PC-3 (cell line): ENCODE measurements around the gene FAM117B. TPM values are rescaled to one million over a fixed set of nuclear protein-coding genes. Genes with fewer than 3 reads are reported as not detected.

ENCODE experiments used
- ATAC-seq: fragments of 200-7000 bp; cut with Tn5 transposase; 2 replicates; pipeline ENCODE4 v1.9.1; 2020; ENCODE audit warnings: mild to moderate bottlenecking, moderate library complexity
- BruUV-seq: library from RNA; stranded (reverse); fragments of 400-500 nt; replicated peaks from 2 replicates; lab custom pipeline; 2021; lab: Mats Ljungman, UMichigan
- CTCF ChIA-PET: fragments of 300-600 bp; sonication (Branson Sonifier 250); formaldehyde crosslinking; loops from one replicate; lab custom pipeline; 2022; ENCODE audit warnings: antibody characterized with exemption; lab: Charles Lee
- POLR2A ChIA-PET: fragments of 300-600 bp; sonication (Branson Sonifier 250); formaldehyde crosslinking; loops from one replicate; lab custom pipeline; 2022; ENCODE audit warnings: antibody characterized with exemption; ENCODE audit not compliant: unreplicated experiment; lab: Charles Lee
- DNase-seq: peaks from one replicate; pipeline ENCODE4 v3.0.0-alpha.2; 2015
- H2AFZ ChIP-seq: fragments of 300-600 bp; sonication (generic); 2 replicates; pipeline ENCODE4 v1.6.0; 2016; ENCODE audit warnings: antibody characterized with exemption, low read length
- H3F3A ChIP-seq: fragments of 300-600 bp; sonication (generic); one replicate; pipeline ENCODE4 v1.6.0; 2017; ENCODE audit warnings: antibody characterized with exemption, low read length, control low read depth, mild to moderate bottlenecking; ENCODE audit not compliant: unreplicated experiment
- H3K27ac ChIP-seq: fragments of 300-600 bp; sonication (generic); 2 replicates; pipeline ENCODE4 v1.5.1; 2016; ENCODE audit warnings: mild to moderate bottlenecking, low read length
- H3K27me3 ChIP-seq: fragments of 300-600 bp; sonication (generic); 2 replicates; pipeline ENCODE4 v1.6.1; 2016; ENCODE audit warnings: low read length, mixed read lengths
- H3K36me3 ChIP-seq: fragments of 300-600 bp; sonication (generic); 2 replicates; pipeline ENCODE4 v1.6.1; 2016; ENCODE audit warnings: low read depth, mixed run types, low read length, mixed read lengths
- H3K4me1 ChIP-seq: fragments of 300-600 bp; sonication (generic); 2 replicates; pipeline ENCODE4 v1.5.1; 2016; ENCODE audit warnings: low read length; ENCODE audit not compliant: insufficient read depth
- H3K4me2 ChIP-seq: fragments of 300-600 bp; sonication (generic); 2 replicates; pipeline ENCODE4 v1.6.0; 2016; ENCODE audit warnings: low read length
- H3K4me3 ChIP-seq: fragments of 300-600 bp; sonication (generic); 2 replicates; pipeline ENCODE4 v1.5.1; 2016; ENCODE audit warnings: mild to moderate bottlenecking, low read length, mixed read lengths
- H3K79me2 ChIP-seq: fragments of 300-600 bp; sonication (generic); 2 replicates; pipeline ENCODE4 v1.6.1; 2017; ENCODE audit warnings: low read length, mixed read lengths
- H3K9ac ChIP-seq: fragments of 300-600 bp; sonication (generic); 2 replicates; pipeline ENCODE4 v1.6.0; 2016; ENCODE audit warnings: mild to moderate bottlenecking, low read length
- H3K9me2 ChIP-seq: fragments of 300-600 bp; sonication (generic); replicated peaks from 2 replicates; pipeline ENCODE4 v1.6.1; 2016; ENCODE audit warnings: mixed run types, low read length, mixed read lengths
- H3K9me3 ChIP-seq: fragments of 300-600 bp; sonication (generic); 2 replicates; pipeline ENCODE4 v1.6.1; 2016; ENCODE audit warnings: low read length, mixed read lengths
- H4K20me1 ChIP-seq: fragments of 300-600 bp; sonication (generic); 2 replicates; pipeline ENCODE4 v1.6.1; 2016; ENCODE audit warnings: low read length, mixed read lengths
- CTCF ChIP-seq: fragments of 300-600 bp; sonication (generic); conservative IDR thresholded peaks from 2 replicates; pipeline ENCODE4 v1.5.1; 2017; ENCODE audit warnings: antibody characterized with exemption, low read depth, mild to moderate bottlenecking, low read length
- EZH2 ChIP-seq: fragments of 300-600 bp; sonication (generic); IDR thresholded peaks from one replicate; pipeline ENCODE4 v1.6.1; 2017; ENCODE audit warnings: antibody characterized with exemption, mild to moderate bottlenecking, low read length; ENCODE audit not compliant: unreplicated experiment
- EZH2phosphoT487 ChIP-seq: fragments of 300-600 bp; sonication (generic); IDR thresholded peaks from 2 replicates; pipeline ENCODE4 v1.6.1; 2018; ENCODE audit warnings: mild to moderate bottlenecking, antibody characterized with exemption, low read length, borderline replicate concordance
- intact Hi-C: fragments of 100-400 bp; cut with micrococcal nuclease; formaldehyde crosslinking; loops from 2 replicates; pipeline ENCODE4 v1.9.0; 2023
- total RNA-seq: library from RNA; depleted of rRNA; stranded (reverse); fragments of >200 nt; gene quantifications from 2 replicates; pipeline ENCODE4 v1.2.3, GENCODE V29; 2014

FAM117B gene
- total RNA-seq, 1 experiment from 2014 or later, result 2.2 TPM

GRCh38 chr2:202680512-202680911 is 45.7 kb downstream of the FAM117B start:
- Histone ChIP-seq H3K4me2 (no peak overlapping the region), H3K4me3 (no peak overlapping the region), H3K79me2 (no peaks in the 10 kb centered on the region), H3K27me3 (no peaks in the 10 kb centered on the region), H3K9ac (no peak overlapping the region), H3K27ac (no peak overlapping the region), H3K9me3 (0 out of 2 replicates have a peak, but pooled peaks cover 6% of the 10 kb centered on the region), H3F3A (no peaks in the 10 kb centered on the region), H2AFZ (no peak overlapping the region), H3K9me2 (no peaks in the 10 kb centered on the region), H3K36me3 (no peaks in the 10 kb centered on the region), H3K4me1 (peaks cover 6% of the 10 kb centered on the region; the same call in 1 of the 2 replicates), H4K20me1 (no peaks in the 10 kb centered on the region)
- no peak for DNase-seq
- no peak for ATAC-seq
- POLR2A ChIA-PET, result interaction anchor here (0.6 kb wide), 1 partner anchor 334 kb away, joined by 4 read pairs; no protein-coding TSS in a partner anchor
- intact Hi-C loops, result no loop called here
- CTCF ChIA-PET, result no interaction called here
- no peak for TF ChIP-seq CTCF
- no peak for TF ChIP-seq EZH2
- no peak for TF ChIP-seq EZH2phosphoT487
- BruUV-seq, result no TSS peak

DNA sequence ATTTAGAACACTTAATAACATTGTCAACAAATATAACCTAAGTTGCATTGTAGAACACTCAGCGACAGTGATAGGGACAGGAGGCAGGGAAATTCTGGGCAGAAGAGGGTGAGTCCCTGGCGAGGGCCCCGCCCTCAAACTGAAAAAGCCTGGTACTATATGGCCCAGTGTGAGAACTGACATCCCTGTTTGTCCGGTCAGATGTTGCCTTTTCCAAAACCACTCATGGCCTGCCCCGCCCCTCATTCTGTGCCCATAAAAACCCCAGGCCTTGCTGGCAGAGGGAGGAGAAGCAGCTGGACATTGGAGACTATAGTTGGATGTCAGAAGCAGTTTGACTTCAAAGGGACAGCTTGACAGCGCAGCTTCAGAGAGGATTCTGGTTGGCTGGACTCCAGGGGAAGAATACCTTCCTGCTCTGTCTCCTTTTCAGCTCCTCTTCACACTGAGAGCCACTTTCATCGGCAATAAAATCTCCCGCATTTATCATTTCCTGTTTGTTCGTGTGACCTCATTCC is 47.0 kb downstream of the FAM117B start:
- H2AFZ ChIP-seq, result no peak overlapping the region
- H3K79me2 ChIP-seq, result no peaks in the 10 kb centered on the region
- ATAC-seq, result 0 out of 2 replicates have a peak, but pooled peaks have one; percentile 24
- no TSS peak for BruUV-seq
- H3K9ac ChIP-seq, result no peak overlapping the region
- POLR2A ChIA-PET, result no interaction called here
- no peak overlapping the region for H3K27ac ChIP-seq
- peaks cover 6% of the 10 kb centered on the region for H3K4me1 ChIP-seq
- no peaks in the 10 kb centered on the region for H3K9me2 ChIP-seq
- CTCF ChIA-PET, result no interaction called here
- no peak for TF ChIP-seq CTCF
- no peak for TF ChIP-seq EZH2
- TF ChIP-seq EZH2phosphoT487, result no peak
- no peak overlapping the region for H3K4me3 ChIP-seq
- H3K9me3 ChIP-seq, result 0 out of 2 replicates have a peak, but pooled peaks cover 6% of the 10 kb centered on the region
- intact Hi-C loops, result no loop called here
- no peaks in the 10 kb centered on the region for H3K27me3 ChIP-seq
- no peaks in the 10 kb centered on the region for H3F3A ChIP-seq
- H3K36me3 ChIP-seq, result no peaks in the 10 kb centered on the region
- no peak overlapping the region for H3K4me2 ChIP-seq
- H4K20me1 ChIP-seq, result no peaks in the 10 kb centered on the region
- DNase-seq, result peak; percentile 21

- Histone ChIP-seq H3K4me3 (no peak overlapping the region), H3K36me3 (no peaks in the 10 kb centered on the region), H3K27ac (no peak overlapping the region), H3K4me1 (peaks cover 11% of the 10 kb centered on the region), H3F3A (no peaks in the 10 kb centered on the region), H2AFZ (no peak overlapping the region), H3K79me2 (no peaks in the 10 kb centered on the region), H3K9me3 (0 out of 2 replicates have a peak, but pooled peaks cover 6% of the 10 kb centered on the region), H3K27me3 (no peaks in the 10 kb centered on the region), H3K9me2 (no peaks in the 10 kb centered on the region), H4K20me1 (no peaks in the 10 kb centered on the region), H3K4me2 (no peak overlapping the region), H3K9ac (no peak overlapping the region)
- ATAC-seq (no peak), DNase-seq (no peak)
- TF ChIP-seq EZH2phosphoT487, result no peak
- no peak for TF ChIP-seq EZH2
- no peak for TF ChIP-seq CTCF
- intact Hi-C loops, result no loop called here
- POLR2A ChIA-PET, result no interaction called here
- CTCF ChIA-PET, result no interaction called here
- no TSS peak for BruUV-seq
Observed at GRCh38 chr2:202682274-202682673, 47.5 kb downstream of the FAM117B start.
